Erythroblast (primary cell): Measurements from ENCODE around the gene OR56A1.

ENCODE experiments used
- GATA1 ChIP-seq: IDR thresholded peaks from 2 replicates; pipeline ENCODE4 v1.6.1; 2011; ENCODE audit warnings: low read depth, mild to moderate bottlenecking, control low read depth, low read length, moderate library complexity
- POLR2A ChIP-seq: IDR thresholded peaks from 2 replicates; pipeline ENCODE4 v1.6.1; 2011; ENCODE audit warnings: mild to moderate bottlenecking, low read length

GRCh38 chr11:6006846-6007245 lies 23.7 kb downstream of the OR56A1 start, which contains the start of gene OR56A4:
- TF ChIP-seq POLR2A (no peak), GATA1 (no peak)
